Islet precursor cell (in vitro differentiated cells): Measurements from ENCODE around the gene GTF2A1.

ENCODE experiments used
- DNase-seq: peaks from one replicate; pipeline ENCODE4 v3.0.0-alpha.2; 2018

The GTF2A1 gene

DNA sequence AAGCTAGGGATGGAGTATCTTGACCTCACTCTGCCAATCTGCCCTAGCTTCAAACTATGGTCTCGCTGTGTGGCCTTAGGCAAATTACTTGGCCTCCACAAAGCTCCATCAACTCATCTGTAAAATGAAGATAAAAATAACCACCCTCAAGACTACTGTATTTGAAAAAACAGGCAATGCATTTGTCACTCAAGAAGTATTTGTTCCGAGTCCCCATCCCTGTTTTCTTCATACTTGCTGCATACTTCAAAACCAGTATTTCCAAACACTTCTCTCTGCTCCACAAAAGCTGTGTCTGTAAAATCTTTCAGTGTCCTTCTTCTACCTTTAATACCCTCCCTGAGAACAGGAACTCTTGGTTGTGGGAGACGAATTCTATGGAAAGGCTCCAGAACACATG lies 47.9 kb downstream of the GTF2A1 start:
- DNase-seq, result no peak

DNA sequence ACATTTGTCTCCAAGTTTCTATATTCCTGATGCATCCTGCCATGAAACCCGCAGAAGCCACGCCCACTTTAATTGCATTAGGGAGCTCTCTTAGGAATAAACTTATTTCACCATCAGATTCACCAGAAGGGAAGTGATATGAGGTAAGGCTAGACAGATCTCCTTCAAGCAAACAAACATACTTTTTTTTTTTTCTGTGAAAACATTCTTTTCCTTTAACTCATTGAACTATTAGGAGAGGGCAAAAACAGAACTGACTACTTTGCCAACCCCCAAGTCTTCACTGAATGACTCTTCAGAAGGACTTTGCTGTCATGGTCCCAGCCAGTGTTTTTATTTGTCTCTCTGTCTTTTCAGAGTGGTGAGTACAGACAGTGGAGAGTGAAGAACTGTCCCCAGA lies 48.4 kb downstream of the GTF2A1 start:
- no peak for DNase-seq

DNA sequence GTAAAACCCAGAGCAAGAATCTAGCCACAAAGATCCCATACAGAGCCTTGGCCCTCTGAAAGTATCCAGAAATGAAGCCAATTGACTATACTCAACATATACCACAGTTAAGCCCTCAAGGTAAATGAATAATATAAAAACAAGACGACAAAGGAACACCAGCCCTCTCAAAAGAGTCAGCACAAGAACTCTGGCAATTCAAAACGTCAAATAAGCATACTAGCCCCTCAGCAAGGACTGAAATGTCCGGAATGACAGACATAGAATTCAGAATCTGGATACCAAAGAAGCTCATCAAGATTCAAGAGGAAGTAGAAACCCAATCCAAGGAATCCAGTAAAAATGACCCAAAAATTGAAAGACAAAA lies 49.9 kb downstream of the GTF2A1 start:
- no peak for DNase-seq

DNA sequence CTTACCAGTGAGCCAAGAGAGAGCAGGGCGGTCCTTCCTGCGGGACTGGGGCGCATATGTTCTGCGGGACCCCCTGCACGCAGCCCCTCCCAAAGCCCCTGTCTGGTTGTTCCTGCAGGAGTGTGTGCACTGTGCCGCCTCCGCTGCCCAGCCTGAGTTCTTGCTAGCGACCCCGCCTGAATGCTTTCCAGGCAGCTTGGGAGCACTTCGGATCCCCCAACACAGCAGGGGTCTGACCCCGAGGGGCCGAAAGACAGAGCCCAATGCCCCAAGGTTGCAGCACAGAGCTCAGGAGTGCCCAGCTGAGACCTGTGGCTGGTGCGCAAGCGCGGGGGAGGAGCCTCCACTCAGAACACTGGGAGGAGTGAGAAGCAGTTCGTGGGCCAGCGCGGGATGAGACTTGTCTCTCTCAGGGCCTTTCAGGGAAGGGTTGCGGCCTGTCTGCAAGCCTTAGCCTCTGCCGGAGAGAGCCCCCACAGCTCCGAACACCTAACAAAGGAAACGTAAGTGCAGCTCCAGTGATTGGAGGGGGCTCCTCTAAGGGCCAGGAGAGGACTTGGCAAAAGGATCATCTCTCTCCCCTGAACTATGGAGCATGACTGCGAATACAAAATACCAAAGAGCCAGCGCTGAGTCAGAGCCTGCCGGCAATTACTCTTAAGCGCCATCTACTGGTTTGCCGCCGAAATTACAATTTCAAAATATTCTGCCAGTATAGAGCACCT lies 50.5 kb downstream of the GTF2A1 start:
- DNase-seq, result peak; percentile 95

DNA sequence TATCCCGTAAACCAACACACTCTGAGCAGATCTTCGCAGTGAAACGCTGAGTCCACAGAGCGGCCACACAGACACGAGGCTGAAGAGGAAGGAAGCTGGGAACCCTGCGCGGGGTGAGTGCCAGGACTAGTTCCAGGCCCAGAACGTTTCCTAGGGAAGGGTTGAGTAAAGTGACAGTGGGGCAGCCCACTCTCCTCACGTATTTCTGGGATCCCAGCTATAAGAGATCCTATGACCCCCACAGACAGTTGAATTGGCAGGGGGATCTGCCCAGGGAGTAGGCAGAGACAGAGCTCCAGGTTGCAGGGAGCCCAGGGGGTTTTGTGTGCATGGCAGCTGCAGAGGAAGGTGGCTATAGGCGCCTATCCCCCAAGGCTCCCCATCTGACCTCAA lies 51.1 kb downstream of the GTF2A1 start:
- DNase-seq, result peak; percentile 58

DNA sequence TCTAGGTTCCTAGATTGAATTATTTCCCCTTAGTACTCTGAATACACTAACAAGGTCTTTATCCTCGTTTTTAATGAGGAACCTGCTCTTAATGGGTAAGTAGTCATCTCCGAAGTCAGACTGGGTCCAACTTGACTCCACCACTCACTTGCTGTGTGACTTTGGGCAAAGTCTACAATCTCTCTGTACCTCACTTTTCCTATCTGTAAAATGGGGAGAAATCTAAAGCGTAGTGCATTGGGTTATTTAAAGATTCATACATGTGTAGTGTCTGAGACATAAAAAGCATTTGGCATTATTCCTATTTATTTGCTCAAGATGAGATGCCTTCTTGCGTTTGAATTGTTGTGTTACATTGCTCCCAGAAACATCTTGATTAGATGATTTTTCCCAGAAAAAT lies 51.5 kb downstream of the GTF2A1 start:
- DNase-seq, result no peak

DNA sequence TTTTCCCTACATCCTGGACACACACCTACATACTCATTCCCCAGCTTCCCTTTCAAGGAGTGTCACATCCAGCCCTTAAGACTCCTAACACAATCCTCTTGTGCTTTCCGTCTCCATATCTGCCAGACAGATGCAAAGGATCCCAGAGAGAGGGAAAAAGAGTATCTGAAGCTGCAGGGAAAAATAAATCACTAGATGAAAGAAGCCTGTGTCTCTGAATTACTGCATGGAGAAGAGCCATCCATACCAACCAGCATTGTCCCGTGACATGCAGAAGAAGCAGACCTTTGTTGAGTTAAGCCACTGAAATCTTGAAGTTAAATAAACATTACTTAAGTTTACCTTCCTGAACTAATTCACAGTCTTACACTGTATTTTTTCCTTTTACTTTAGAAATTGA lies 54.6 kb downstream of the GTF2A1 start:
- DNase-seq, result no peak

DNA sequence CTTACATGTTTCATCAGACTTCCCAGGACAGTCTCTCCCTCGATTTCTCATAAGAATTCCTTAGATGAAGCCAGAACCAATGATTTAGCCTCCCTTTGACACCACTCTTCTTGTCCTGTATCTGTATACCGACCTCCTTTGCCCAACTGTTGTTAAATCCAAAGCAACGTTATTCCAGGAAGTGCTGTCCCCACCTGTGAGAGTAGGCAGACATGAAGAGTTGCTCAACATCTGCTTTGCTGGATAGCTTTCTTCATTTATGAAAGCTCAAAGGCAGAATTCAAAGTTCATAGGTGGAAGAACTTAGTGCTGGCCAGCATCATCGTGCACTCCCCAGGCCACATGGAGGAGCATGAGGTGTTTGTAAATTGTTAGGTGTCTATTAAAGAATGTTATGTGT lies 55.6 kb downstream of the GTF2A1 start:
- no peak for DNase-seq

DNA sequence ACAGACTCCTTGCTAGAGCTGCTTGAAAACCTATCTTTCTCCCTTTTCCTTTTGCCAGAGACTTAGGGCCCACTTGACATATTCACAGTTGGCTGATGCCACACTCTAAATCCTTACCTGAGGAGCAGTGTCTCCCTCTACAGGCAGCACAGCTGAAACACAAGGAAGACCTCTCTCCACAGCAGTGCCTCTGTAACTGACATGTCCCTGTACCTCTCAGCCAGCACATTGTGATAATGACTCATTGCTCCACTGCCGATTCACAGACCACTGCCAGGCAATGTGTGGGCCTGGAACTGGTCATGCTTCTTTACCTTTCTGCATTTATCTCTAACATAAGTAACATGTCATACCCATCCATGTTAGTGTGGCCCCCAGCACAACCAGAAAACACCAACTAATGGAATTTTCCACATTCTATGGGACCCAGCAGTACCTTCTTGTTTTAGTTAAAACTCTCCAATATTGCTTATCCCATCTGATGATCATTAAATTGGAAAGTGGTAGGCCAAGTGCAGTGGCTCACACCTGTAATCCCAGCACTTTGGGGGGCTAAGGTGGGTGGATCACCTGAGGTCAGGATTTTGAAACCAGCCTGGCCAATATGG lies 56.5 kb downstream of the GTF2A1 start:
- peak; percentile 97 for DNase-seq

DNA sequence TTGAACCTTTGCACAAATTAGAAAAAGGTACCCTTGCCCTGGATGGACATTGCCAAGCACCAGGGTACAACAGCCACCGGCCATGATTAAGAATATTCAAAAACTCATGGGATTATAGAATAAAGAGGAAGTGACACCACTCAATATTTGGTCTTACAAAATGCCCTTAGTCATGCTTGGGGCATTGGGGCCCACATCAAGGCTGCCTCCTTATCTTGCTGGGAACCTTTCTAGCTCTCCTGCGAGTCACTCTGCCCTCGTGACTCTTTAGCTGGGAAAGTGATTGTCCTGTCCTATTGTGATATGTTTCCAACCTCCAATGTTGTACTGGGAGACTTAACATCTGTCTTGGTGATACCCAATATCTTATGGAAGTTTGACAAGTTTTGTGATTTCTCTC lies 57.8 kb downstream of the GTF2A1 start:
- DNase-seq, result no peak

DNA sequence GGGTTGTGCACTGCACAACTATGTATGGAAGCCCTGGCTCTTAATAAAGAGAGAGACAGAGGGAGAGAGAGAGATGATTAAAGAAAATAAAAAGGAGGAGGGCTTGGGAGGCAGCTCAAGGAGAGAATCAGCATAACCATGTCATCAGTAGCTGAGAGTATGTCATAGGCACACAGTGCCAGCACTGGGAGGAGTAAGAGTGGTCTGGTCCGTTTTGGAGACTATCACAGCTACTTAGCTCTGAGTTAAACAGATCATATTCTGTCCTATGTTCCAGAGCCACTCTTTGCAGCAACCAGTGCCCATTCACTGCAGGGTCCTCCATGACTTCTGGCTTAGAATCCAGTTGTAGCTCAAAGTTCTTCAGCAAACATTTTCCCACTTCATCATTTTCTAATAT lies 59.0 kb downstream of the GTF2A1 start:
- DNase-seq, result no peak

DNA sequence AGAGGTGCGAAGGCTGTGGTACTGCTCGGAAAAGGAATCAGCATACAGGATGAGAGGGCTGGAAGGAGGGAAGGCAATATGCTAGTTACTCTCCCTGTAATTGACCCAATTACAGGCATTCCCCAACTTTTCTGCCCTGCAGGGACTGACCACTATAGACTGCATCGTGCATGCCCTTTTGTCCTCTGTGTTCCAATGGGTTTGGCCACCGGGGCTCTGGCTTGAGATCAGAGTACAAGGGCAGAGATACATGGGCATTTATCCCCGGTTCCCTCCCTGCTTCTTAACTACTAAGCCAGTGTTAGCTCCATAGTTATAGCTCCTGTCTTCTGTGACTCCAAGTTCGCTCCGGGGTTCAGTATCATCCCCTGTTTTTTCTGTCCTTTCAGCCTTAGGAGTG lies 59.7 kb downstream of the GTF2A1 start:
- no peak for DNase-seq

DNA sequence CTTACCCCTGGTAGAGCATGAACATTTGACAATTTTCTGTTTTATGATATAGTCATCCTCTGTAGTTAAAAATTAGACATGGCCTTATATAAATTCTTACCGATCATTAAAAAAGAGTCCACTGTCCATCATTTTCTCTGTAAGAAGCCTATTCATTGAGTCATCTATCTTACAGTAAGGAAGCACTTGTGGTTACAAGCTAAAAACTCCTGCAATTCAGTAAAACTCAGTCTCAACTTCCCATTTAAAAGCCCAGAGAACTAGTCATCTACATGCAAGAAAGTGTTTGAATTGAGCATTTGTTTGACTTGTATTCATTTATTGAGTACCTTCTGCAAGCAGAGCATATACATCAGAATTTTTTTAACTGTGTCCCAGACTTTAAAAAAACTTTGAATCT lies 63.3 kb downstream of the GTF2A1 start:
- DNase-seq, result no peak

DNA sequence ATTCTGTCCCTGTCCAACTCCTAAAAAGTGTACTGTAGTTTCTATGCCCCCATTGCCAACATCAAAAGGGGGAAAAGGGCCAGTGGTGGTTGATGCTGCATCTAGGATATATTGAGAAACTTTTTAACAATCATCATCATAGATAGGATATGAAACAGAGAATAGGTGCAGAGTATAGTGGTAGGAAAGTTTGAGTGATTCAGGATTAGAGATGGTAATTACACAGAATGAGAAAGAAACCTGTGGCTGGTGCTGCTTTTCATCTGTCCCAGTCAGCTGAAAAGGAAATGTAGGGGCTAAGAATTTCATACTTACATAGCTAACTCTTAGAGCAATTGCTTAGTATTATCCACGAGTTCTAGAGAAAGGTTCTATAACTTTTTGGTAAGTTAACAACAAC lies 67.6 kb downstream of the GTF2A1 start:
- DNase-seq, result no peak

DNA sequence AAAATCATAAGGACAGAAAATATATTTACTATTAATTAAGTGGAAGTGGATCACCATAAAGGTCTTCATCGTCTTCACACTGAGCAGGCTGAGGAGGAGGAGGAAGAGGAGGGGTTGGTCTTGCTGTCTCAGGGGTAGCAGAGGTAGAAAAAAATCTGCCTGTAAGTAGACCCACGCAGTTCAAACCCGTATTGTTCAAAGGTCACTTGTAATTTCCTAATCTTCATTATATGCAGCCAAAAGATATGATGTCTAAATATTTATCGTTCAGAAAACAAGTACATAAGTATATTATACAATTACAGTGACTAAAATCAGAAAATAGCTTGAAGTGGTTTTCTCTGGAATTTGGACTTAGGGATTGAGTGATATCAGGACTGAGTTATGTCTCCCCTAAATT lies 72.1 kb downstream of the GTF2A1 start:
- no peak for DNase-seq

DNA sequence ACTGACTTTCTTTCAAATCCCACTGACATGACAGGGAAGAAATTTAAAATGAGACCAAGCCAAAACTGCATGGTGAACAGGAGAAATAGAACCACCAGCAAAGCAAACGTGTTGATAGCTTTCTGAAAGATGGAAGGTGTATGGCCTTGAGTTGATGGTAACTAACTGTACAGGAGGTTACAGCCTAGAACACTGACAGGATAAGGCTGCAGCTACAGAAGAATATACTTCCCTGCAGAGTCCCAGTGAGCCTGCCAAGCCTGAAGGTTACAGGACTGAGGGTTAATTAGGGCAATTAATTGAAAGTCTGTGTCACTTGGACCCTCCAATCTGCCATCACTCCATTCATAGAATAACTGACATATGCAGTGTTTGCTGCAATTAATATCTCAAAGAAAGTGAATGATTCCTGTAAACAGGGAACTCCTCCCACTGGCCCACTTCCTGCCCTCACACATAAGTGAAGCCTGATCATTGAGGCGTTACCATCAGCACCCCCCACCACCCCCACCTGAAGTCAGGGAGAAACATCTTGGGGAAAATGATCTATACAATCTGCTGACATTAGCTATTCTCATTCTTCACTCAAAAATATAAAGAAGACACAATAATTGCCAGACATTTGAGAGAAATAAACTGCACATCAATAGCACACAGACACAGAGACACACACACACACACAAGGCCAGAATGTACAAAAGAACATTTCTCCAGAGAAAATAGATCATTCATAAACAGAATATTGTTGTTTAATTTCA lies 73.4 kb downstream of the GTF2A1 start:
- no peak for DNase-seq

DNA sequence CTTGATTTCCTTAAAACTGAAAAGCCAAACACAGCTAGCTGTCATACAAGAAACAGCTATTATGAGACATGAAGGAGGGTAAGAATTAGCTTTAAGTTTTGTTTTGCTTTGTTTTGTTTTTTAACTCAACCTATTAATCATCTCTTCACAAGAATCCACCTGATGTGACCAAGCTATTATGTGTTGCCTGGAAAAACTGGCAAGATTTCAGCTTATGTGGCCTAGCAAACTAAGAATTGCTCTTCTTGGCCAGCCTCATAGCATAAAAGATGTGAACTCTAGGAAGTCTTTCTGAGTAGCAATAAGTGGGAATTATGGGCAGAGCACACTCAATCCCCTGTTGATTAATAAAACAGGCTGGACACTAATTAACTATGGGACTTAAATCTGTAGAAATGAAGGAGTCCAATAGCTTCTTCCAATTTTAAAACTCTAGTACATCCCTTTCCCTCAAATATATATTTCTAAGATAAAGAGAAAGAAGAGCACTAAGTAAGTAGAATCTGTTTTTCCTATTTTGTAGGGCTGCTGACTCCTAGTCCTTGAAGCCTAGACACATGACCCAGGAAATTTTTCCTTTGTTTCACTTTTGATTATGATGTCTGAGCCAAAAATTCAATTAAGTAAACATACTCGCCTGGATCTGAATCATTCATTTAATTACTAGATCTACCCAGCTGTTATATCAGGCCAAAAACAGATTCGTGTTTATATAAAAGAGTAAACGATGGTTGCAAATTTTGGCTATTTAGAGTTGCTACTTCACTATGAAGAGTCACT lies 75.7 kb downstream of the GTF2A1 start:
- no peak for DNase-seq

DNA sequence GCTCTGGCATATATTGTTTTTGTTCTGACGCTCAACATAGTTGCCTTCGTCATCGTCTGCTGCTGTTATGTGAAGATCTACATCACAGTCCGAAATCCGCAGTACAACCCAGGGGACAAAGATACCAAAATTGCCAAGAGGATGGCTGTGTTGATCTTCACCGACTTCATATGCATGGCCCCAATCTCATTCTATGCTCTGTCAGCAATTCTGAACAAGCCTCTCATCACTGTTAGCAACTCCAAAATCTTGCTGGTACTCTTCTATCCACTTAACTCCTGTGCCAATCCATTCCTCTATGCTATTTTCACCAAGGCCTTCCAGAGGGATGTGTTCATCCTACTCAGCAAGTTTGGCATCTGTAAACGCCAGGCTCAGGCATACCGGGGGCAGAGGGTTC lies 77.0 kb downstream of the GTF2A1 start:
- DNase-seq, result no peak

DNA sequence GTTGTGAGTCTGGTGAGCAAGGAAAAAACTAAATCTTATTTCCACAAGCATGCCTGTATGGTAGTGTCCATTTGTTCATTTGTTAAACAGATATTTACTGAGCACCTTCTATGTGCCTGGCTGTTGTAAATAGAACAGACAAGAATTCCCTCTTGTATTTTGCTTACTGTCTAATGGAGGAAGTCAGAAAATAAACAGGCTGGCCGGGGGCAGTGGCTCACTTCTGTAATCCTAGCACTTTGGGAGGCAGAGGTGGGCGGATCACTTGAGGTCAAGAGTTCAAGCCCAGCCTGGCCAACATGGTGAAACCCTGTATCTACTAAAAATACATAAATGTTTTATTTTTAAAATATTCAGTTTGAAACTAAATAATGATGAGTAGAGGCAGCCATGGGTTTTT lies 79.3 kb downstream of the GTF2A1 start:
- DNase-seq, result no peak

DNA sequence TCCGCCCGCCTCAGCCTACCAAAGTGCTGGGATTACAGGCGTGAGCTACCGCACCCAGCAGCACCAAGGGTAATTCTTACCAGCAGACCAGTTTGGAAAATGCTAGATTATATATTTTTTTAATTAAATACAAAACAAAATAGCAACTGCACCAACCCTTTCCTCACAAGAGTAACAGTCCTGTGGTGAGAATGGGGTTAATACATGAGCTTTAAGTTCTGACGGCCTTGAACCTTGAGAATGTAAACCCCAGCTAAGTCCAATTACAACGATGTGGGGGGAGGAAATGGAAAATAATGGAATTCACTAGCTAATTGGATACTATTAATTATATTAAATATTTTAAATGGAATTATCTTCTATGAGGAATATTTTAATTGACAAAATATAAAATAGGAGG lies 82.3 kb downstream of the GTF2A1 start:
- no peak for DNase-seq

DNA sequence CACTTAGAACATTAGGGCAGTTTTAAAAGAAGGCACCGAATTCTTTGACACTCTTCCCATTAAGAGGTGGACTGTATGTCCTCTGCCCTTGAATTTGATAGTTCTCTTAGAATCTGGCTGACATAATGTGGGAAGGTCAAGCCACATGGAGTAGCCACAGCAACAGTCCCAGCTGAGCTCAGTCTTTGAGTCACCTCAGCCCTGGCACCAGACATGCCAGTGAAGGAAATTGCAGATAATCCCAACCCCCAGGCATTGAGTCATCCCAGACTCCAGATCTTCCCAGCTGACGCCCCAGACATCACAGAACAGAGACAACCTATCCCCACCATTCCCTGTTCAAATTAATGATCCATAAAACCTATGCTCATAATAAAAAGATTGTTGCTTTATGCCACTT lies 83.4 kb downstream of the GTF2A1 start:
- peak; percentile 86 for DNase-seq

DNA sequence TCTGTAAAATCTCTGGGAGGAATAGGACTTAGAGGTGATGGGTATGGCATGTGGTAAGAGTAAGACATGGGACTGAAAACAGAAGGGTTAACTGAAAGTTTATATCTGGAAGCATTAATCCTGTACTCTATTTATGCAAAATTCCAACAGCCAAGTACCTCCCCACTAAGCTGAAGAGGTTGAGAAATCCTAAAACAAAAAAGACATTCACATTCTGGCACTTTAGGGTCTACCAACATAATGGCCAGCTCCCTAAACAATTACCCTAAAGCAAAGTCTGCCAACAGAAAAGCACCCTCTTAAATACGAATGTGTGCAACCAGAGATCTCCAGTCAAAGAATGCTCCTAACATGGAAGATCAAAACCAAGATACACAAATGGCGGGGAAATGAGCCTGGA lies 87.4 kb downstream of the GTF2A1 start:
- no peak for DNase-seq

DNA sequence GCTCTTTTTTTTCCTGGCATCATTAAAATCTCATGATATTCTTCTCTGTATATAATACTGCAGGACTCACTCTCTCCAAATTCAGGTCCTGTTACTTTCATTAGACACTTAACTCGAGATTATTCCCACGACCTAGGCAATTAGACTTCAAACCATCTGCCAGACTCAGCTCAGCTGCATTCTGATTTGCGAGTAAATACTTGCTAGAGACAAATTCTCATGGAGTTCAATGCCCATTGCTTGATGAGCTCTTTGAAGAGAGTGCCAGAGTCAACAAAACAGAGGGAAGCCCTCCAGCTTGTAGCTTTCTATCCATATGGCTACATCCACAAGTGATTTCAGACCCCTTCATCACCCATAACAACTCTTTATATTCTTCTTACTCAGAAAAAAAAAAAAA lies 88.3 kb downstream of the GTF2A1 start:
- no peak for DNase-seq

DNA sequence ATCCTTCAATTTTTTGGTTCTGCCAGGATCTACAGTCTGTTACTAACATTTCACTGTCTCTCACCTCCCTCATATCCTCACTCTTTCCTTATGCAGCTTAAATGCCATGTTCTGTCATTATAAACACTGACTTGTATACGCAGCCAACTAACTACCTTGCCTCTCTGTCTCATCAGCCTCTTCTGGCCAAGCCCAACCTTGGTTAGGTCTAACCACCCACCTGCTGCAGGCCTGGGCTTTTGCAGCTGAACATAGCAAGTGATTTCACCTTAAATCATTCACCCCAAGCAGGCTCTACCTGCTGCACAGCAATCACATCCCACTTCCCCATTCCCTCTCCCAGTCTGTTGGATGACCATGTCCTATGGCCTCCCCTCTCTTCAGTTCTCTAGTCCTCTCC lies 91.5 kb downstream of the GTF2A1 start:
- no peak for DNase-seq
